Erythroblast (primary cell): ENCODE measurements around the gene ARHGEF7.
"Not testable (repeated sequence)": the region's sequence is repeated elsewhere in the genome, so short reads cannot be mapped to it uniquely, and the experiment has no call there.

ENCODE experiments used
- DNase-seq, 2 experiments: peaks; one replicate each; lab custom pipeline; 2025; lab: John Stamatoyannopoulos, UW
- GATA1 ChIP-seq: IDR thresholded peaks from 2 replicates; pipeline ENCODE4 v1.6.1; 2011; ENCODE audit warnings: low read depth, mild to moderate bottlenecking, control low read depth, low read length, moderate library complexity
- POLR2A ChIP-seq: IDR thresholded peaks from 2 replicates; pipeline ENCODE4 v1.6.1; 2011; ENCODE audit warnings: mild to moderate bottlenecking, low read length

Gene ARHGEF7, protein sequence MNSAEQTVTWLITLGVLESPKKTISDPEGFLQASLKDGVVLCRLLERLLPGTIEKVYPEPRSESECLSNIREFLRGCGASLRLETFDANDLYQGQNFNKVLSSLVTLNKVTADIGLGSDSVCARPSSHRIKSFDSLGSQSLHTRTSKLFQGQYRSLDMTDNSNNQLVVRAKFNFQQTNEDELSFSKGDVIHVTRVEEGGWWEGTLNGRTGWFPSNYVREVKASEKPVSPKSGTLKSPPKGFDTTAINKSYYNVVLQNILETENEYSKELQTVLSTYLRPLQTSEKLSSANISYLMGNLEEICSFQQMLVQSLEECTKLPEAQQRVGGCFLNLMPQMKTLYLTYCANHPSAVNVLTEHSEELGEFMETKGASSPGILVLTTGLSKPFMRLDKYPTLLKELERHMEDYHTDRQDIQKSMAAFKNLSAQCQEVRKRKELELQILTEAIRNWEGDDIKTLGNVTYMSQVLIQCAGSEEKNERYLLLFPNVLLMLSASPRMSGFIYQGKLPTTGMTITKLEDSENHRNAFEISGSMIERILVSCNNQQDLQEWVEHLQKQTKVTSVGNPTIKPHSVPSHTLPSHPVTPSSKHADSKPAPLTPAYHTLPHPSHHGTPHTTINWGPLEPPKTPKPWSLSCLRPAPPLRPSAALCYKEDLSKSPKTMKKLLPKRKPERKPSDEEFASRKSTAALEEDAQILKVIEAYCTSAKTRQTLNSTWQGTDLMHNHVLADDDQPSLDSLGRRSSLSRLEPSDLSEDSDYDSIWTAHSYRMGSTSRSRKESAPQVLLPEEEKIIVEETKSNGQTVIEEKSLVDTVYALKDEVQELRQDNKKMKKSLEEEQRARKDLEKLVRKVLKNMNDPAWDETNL

DNA sequence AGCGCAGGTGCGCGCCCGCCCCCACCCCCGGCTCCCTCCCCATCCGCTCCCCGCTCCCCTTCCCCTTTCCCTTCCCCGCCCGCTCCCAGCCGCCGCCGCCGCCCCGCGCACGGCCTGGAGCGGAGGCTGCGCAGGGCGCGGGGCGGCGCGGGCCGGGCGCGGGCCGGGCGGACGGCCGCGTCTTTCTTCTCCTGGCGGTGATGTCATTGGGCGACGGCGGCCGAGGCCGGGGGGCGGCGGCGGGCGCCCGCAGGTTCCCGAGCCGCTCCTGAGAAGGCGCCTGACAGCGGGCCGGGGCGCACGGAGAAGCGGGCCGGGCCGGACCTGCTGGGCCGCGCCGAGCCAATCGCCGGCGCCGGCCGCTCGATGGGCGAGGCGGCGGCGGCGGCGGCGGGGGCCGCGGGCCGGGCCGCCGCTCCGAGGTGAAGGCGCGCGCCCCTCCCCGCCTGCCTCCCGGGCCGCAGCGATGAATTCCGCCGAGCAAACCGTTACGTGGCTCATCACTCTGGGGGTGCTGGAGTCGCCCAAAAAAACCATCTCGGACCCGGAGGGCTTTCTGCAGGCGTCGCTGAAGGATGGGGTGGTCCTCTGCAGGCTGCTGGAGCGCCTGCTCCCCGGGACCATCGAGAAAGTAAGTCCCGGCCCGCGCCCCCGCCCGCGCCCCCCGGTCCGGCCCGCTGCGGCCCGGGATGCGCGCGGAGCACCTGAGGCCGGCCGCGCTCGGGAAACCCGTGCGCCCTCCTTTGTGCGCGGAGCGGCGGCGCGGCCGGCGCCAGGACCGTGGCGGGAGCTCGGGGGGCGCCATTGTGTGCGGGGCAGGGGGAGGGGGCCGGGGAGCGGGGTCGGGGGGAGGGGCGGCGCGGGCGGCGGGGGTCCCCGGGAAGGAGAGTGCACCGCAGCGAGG is at the start of gene ARHGEF7:
ARHGEF7 (plus strand) TSS at position 250 of the 904 bp plus-strand sequence; CDS start at position 467, 217 bp downstream.
- DNase-seq, result peak in 1 of 2 experiments; percentile 10
- no peak for TF ChIP-seq POLR2A
- no peak for TF ChIP-seq GATA1

- TF ChIP-seq POLR2A (no peak), GATA1 (no peak)
- no peak for DNase-seq
Measured at GRCh38 chr13:111065698-111066097, 49.4 kb upstream of the ARHGEF7 start.

DNA sequence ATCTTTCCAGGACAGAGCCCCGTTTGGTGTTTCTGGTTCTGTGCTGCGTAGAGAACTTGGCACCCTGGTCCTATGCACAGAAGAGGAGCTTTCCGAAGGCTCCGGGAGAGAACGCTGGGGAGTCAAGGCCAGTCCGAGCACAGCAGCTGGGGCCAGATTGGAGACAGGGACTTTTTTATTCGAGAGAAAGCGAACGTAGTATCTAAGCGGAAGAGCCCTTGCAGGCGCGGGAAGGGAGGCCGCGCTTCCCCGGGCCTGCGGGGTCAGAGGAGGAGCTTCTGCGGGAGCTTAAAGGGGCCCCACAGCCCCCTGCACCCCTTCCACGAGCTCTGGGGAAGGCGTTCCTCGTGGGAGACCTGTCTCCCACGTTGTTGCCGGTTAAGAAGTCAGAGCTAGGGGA is 48.6 kb upstream of the ARHGEF7 start:
- no peak for TF ChIP-seq POLR2A
- TF ChIP-seq GATA1, result no peak
- no peak for DNase-seq

DNA sequence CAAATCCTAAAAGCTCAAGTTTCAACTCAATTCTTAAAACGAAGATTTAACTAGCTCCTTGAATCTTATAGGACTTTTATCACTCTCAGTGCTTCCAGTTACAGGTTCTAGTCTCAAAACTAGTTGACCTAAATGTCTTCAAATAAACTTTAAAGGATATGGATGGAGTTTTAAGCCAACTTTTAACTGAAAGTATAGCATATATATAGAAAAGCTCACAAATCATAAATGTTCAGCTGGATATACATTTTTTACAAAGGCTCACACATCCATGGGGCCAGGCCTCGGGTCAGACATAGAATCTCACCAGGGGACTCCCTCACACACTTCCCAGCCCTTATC is 47.1 kb upstream of the ARHGEF7 start:
- TF ChIP-seq POLR2A, result no peak
- no peak for DNase-seq

- peak; percentile 10 to 23 for DNase-seq
Measured at GRCh38 chr13:111071120-111071519, 44.0 kb upstream of the ARHGEF7 start.

DNA sequence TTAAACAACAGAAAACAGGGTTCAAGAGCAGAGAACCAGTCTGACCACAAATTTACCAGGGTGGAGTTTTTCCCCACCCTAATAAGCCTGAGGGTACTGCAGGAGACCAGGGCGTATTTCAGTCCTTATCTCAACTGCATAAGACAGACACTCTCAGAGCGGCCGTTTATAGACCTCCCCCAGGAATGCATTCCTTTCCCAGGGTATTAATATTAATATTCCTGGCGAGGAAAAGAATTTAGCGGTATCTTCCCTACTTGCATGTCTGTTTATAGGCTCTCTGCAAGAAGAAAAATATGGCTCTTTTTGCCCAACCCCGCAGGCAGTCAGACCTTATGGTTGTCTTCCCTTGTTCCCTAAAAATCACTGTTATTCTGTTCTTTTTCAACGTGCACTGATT is 43.6 kb upstream of the ARHGEF7 start:
- not testable (repeated sequence) for DNase-seq

- TF ChIP-seq POLR2A (no peak), GATA1 (no peak)
- no peak for DNase-seq
Measured at GRCh38 chr13:111074826-111075225, 40.3 kb upstream of the ARHGEF7 start.

DNA sequence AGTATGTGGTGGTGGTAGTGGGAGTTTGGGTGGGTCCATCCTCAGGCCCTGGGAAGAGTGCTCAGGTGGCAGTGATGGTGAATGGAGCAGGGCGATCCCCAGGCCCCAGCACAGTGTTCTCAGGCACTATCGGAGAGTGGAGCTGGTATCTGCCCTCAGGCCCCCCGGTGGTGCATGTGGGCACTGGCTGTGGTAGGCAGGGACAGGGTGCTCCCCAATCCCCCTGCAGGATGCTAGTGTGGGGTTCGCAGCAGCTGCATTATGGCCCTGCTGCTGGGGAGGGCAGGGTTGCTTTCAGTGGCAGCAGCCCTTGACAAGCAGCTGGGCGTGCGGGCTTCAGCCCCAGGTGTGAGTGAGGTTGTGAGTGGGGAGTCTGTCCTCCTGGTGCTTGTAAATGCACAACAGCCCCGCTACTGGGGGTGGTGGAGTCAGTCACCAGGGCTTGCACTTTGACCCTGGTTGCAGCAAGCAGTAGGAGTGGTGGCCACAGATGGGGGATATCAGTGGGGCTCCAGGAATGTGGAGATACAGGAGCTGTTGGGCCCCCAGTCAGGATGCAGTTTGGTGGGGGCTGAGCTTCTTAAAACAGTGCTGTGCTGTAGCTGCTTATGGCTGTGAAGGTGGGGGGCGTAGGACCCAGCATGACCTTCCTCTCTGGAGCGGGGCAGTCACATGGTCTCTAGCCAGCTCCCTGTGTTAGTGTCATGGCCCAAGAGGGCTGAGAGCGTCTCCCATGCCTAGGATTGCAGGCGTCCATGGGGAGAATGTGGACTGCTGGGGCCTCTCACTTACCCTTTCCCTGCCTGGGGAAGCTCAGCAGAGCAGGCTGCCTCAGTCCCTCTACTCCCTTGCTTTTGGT is 38.7 kb upstream of the ARHGEF7 start:
- TF ChIP-seq GATA1, result no peak
- TF ChIP-seq POLR2A, result no peak

DNA sequence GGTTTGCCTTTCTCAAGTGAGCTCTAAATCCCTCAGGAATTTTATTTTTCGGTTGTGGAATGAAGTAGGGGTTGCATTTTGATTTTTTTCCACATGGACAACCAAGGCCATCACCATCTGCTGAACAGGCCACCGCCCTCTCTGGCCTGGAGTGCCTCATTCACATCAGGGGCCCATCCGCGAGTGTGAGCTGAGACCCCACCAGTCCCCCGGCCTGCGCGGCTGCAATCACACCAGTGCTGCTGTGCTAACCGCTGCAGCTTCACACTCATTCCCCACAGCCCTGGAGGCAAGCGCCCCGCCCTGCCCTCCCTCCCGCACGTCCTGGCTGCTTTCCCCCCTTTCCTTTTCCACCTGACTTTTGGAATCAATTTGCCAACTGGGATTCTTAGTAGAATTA is 35.7 kb upstream of the ARHGEF7 start:
- no peak for TF ChIP-seq POLR2A
- TF ChIP-seq GATA1, result no peak
- DNase-seq, result no peak

More for the DNA sequence above, 38.7 kb upstream of the ARHGEF7 start:
- DNase-seq, result peak in 1 of 2 experiments; percentile 4

DNA sequence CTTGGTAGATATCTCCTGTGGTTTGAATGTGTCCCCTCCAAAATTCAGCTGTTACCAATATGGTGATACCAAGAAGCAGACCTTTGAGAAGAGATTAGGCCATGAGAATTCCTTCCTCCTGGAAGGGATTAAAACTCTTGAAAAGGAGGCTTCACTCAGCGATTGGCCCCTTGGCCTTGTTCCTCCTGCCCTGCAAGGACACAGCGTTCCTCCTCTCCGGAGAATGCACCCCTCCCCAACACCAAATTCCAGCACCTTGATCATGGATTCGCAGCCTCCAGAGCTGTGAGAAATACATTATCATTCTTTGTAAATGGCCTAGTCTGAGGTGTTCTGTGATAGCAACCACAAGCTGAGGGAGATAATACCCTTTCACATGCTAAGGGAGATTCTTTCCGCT is 34.5 kb upstream of the ARHGEF7 start:
- no peak for DNase-seq
- no peak for TF ChIP-seq GATA1
- no peak for TF ChIP-seq POLR2A

DNA sequence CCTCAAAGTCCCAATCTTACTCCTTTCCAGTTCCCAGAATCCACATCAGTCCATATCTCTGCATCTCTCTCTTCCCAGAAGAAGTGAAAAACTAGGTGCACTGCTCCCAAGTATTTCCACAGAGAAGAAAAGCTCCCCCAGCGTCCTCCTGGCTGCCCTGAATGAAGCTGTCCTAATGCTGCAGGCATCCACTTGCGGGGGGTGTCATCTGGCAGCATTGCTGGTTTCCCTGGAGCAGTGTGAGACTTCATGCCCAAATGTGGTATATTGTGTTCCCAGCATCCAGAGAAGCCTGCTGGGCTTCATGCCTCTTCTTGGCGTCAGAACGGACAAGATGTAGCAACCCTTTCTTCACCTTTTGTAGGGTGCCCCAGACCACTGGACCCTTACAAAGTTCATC is 32.9 kb upstream of the ARHGEF7 start:
- DNase-seq, result no peak
- TF ChIP-seq POLR2A (no peak), GATA1 (no peak)

DNA sequence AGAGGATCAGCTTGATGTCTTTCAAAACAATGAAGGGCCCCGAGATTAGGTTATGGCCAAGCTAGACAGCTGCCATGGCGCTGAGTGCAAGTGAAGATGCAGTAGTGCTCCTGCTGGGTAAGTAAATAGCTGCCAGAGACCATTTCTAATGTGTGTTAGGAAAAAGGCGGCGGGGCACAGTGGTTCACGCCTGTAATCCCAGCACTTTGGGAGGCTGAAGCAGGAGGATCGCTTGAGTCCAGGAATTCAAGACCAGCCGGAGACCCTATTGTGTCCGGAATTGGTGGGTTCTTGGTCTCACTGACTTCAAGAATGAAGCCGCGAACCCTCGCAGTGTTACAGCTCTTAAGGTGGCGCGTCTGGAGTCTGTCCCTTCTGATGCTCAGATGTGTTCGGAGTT is 32.3 kb upstream of the ARHGEF7 start:
- DNase-seq, result not testable (repeated sequence)

DNA sequence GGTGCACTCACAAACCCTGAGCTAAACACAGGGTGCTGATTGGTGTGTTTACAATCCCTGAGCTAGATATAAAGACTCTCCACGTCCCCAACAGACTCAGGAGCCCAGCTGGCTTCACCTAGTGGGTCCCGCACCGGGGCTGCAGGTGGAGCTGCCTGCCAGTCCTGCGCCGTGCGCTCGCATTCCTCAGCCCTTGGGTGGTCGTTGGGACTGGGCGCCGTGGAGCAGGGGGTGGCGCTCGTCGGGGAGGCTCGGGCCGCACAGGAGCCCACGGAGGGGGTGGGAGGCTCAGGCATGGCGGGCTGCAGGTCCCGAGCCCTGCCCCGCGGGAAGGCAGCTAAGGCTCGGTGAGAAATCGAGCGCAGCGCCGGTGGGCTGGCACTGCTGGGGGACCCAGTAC is 31.4 kb upstream of the ARHGEF7 start:
- DNase-seq, result not testable (repeated sequence)
